Amniotic stem cell (primary cell): ENCODE results near the gene INTS1.

Experiments used
- DNase-seq: peaks from one replicate; lab custom pipeline; 2025; lab: John Stamatoyannopoulos, UW

Gene INTS1, protein sequence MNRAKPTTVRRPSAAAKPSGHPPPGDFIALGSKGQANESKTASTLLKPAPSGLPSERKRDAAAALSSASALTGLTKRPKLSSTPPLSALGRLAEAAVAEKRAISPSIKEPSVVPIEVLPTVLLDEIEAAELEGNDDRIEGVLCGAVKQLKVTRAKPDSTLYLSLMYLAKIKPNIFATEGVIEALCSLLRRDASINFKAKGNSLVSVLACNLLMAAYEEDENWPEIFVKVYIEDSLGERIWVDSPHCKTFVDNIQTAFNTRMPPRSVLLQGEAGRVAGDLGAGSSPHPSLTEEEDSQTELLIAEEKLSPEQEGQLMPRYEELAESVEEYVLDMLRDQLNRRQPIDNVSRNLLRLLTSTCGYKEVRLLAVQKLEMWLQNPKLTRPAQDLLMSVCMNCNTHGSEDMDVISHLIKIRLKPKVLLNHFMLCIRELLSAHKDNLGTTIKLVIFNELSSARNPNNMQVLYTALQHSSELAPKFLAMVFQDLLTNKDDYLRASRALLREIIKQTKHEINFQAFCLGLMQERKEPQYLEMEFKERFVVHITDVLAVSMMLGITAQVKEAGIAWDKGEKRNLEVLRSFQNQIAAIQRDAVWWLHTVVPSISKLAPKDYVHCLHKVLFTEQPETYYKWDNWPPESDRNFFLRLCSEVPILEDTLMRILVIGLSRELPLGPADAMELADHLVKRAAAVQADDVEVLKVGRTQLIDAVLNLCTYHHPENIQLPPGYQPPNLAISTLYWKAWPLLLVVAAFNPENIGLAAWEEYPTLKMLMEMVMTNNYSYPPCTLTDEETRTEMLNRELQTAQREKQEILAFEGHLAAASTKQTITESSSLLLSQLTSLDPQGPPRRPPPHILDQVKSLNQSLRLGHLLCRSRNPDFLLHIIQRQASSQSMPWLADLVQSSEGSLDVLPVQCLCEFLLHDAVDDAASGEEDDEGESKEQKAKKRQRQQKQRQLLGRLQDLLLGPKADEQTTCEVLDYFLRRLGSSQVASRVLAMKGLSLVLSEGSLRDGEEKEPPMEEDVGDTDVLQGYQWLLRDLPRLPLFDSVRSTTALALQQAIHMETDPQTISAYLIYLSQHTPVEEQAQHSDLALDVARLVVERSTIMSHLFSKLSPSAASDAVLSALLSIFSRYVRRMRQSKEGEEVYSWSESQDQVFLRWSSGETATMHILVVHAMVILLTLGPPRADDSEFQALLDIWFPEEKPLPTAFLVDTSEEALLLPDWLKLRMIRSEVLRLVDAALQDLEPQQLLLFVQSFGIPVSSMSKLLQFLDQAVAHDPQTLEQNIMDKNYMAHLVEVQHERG (N-terminal part only)

GRCh38 chr7:1503816-1504775, at the start of gene INTS1:
Gene INTS1, minus strand, starts transcription at chr7:1504389. Its CDS starts 429 bp downstream, at chr7:1503960.
- DNase-seq = peak; percentile 80

- no peak for DNase-seq
These were observed 49.5 kb upstream of the INTS1 start for GRCh38 chr7:1553512-1554210.

- DNase-seq = no peak
These were observed 48.0 kb upstream of the INTS1 start for GRCh38 chr7:1552200-1552599.

DNA sequence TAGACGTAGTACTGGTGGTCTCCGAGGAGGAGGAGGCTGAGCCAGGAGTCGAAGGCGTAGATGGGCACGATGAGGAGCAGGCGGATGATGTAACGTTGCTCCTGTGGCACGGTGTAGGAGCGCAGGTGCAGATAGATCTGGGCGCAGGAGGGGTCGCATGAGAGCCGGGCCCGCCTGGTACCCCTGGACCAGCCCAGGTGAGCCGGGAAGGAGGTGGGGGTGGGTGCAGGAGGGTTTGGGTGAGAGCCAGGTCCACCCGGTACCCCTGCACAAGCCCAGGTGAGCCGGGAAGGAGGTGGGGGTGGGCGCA, 46.6 kb upstream of the INTS1 start:
- no peak for DNase-seq

DNA sequence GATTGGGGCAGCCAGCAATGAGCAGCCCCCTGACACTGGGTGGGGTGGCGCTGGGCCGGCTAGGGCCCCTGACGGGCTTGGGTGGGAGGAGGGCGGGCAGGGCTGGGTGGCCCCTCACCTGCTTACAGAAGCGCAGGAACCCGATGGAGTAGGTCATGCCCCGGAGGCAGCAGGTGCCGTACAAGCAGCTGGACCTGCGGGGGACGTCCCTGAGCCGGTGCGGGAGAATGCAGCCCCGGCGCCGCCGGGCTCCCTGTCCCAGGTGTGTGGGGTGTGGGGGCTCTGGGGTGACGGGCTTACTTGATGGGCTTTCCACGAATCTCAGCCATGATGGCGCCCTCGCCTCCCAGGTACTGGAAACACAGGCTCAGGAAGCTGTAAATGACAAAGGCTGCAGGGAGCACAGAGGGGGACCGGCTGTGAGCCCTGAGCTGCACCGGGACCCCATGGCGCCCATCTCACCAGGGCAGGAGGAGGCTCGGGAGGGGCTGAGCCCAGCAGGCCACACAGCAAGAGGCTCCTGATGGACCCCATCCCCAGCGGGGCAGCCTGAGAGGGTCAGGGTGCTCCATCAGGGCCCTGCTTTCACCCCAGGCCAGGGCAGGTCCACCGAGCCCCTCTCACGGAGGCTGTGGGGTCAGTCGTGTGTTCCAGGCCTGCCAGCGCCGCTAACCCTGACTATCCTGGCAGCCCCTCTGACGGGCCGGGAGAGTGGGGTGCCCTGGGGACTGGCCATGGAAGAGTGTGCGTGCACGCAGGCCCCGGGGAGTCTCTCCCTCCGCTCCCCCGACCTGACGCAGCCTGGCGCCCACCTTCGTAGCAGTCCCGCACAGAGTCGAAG, 46.0 kb upstream of the INTS1 start:
- no peak for DNase-seq

- DNase-seq = no peak
These were observed 45.3 kb upstream of the INTS1 start for GRCh38 chr7:1549357-1550004.

DNA sequence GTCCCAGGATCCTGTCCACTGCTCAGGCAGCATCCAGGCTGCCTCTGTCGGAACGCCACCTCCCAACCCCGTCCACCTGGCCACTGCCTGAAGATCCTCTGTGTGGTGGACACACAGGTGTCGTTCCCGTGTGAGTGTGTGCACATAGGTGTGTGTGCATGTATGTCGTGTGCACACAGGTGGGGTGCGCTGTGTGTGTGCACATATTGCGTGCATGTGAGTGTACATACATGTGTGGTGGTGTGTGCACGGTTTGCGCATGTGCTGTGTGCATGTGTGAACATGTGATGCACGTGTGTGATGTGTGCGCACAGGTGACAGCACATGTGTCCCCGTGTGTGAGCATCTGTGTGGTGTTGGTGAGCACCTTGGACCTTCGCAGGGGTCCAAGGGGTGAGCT, 44.8 kb upstream of the INTS1 start:
- DNase-seq = no peak

DNA sequence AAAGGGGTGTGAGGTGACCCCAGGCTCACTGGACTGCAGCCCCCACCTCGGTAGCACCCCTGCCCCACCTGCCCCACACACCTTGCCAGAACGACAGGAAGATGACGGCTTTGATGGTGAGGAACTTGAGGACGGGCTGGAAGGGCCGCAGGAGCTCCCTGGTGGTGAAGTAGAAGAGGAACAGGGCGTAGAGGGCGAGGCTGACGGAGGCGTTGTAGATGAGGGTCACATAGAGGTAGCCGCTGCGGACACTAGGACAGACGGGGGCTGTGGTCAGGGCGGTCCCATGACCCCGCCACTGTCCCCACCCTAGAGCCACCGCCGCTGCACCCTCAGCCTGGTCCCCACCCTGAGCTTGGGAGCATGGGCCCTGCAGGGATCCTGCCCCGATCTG, 44.2 kb upstream of the INTS1 start:
- no peak for DNase-seq

DNA sequence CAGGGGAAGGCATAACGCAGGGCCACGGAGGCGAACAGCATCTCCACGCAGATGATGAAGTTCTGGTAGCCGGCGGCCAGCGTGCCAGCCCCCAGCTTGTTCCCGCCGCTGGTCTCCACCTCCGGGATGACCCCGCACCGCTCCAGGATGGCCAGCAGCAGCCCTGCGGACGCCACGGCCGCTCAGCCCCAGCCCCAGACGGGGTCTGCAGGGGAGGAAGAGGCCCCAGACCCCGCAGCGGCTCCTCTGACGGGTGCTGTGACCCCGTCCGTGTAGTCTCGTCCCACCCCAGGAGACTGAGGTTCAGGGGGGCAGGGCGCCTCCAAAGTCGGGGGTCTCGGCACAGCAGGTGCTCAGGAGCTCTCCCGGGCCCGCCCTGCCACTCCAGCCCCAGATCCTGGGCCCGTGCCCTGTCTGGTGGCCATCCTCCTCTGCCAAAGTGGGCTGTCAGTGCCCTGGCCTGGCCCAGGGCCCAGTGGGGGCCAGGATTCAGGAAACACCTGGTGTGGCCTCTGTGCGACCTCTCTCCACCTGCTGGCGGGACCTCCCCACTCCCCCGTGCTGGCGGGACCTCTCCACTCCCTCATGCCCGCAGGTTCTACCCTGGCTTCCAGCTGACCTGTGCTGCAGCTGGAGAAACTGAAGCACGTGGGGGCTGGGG, 43.7 kb upstream of the INTS1 start:
- DNase-seq = no peak

GRCh38 chr7:1546909-1547776, 43.0 kb upstream of the INTS1 start:
- DNase-seq = no peak

- DNase-seq = no peak
These were observed 42.2 kb upstream of the INTS1 start for GRCh38 chr7:1546274-1546908.

- no peak for DNase-seq
These were observed 41.4 kb upstream of the INTS1 start for GRCh38 chr7:1545417-1546246.

GRCh38 chr7:1544896-1545416, 40.8 kb upstream of the INTS1 start:
- DNase-seq = no peak

- DNase-seq = no peak
These were observed 40.1 kb upstream of the INTS1 start for GRCh38 chr7:1544178-1544895.

DNA sequence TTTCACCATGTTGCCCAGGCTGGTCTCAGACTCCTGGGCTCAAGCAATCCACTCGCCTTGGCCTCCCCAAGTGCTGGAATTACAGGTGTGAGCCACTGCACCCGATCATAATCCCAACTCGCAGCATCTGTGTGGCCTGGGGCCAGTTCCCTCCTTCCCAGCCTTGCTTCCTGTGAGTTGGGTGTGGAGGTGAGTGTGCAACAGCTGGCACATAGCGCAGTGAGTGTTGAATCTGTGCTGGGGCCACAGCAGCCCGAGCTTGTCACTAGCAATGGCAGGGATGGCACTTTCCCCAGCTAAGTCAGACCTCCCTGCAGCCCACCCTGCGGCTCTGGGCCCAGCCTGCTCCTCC, 39.6 kb upstream of the INTS1 start:
- DNase-seq = no peak
